Measurements from ENCODE around the gene OAF. TPM values are rescaled to one million over a fixed set of nuclear protein-coding genes. Genes with fewer than 3 reads are reported as not detected.
A peak's percentile ranks its signal among the peaks of the same experiment; 100 is the strongest.

OAF gene
- total and polyA plus RNA-seq, 9 of the 15 experiments (the other 6 are each of a cell fraction or from before 2014, with no cell fraction given), result 1.1 to 21.6 (median 7.5) TPM

DNA sequence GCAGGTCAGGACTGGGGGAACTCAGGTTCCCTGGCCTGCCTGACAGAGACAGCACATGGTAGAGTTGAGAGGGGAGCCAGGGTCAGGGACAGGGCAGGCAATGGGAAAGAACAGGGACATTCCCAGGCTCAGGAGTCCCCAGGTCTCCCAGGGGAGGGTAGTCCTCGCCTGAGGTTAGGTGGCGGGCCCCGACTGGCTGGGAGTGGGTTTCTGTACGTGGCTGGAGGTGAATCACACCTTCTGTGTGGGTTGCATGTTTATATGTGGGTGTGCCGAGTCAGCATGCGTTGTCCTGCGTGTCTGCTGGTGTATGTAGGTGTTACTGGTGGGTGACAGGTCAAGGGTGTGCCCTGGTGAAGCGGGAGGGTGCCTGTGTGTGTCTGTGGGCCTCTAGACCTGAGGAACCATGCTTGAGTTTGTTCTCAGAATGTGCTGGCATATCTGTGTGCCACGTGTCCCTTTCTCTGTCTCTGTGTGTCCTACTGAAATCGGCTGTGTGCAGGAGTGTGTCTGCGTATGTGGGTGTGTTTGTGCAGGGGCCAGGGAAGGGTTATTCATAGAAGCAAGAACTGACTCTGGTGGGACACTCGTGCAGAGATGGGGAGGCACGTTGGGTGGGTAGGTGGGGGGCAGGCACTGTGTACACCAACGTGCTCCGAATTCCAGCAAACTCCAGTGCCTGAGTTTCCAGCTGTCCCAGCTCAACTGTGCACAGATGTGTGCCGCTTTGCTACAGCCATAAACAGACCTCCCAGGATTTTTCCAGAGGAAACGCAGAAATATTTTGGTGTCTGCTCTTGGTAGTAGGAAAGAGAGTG lies 23.8 kb upstream of the OAF start:
- POLR2A ChIA-PET, result no interaction called here
- no peaks in the 10 kb centered on the region for H3K9me1 ChIP-seq (ENCODE audit: control insufficient read depth, insufficient read depth, low read length)
- DNase-seq (ENCODE audit: extremely low read depth in 1 of 4, low spot score in 3 of 4) (no peak), FAIRE-seq (no peak), ATAC-seq (no peak)
- no peak overlapping the region for H3K4me3 ChIP-seq
- H3K27ac ChIP-seq (ENCODE audit: extremely low read depth, low read depth, low read length), result no peak overlapping the region
- in situ Hi-C loops (cut with MboI), result no loop called here
- no TSS peak for BruUV-seq (replicated peaks)
- CTCF ChIA-PET (ENCODE audit: low intra/inter-chr PET ratio), result no interaction called here
- H3K36me3 ChIP-seq (ENCODE audit: control insufficient read depth, insufficient read depth, low read length), result no peaks in the 10 kb centered on the region
- WGBS (ENCODE audit: insufficient coverage, low coverage, missing lambda C conversion rate), result 1% methylated on average over 17 of the region's 17 CpGs
- intact Hi-C loops (cut with micrococcal nuclease), result no loop called here
- 0 out of 4 replicates have a peak overlapping the region, but pooled peaks of 1 of the 2 experiments have one; percentile 26 for H3K9ac ChIP-seq (ENCODE audit: insufficient read depth in 1 of 2, low read depth in 2 of 2, low read length in 2 of 2)
- peaks cover 4% of the 10 kb centered on the region; the same call in 1 of the 2 replicates for H4K20me1 ChIP-seq (replicated peaks; ENCODE audit: control insufficient read depth, insufficient read depth, low read length)
- no peak overlapping the region for H2AFZ ChIP-seq (ENCODE audit: low read depth, low read length)
- TF ChIP-seq MECOM (CRISPR knock-in tag; IDR thresholded peaks at IDR 0.05) (no peak), EGR1 (conservative IDR thresholded peaks at IDR 0.05) (peak; percentile 40; the same call in 1 of the 2 replicates), MTA3 (IDR thresholded peaks at IDR 0.05; ENCODE audit: borderline replicate concordance) (no peak), KLF1 (tag; IDR thresholded peaks at IDR 0.05) (no peak), ZNF217 (CRISPR knock-in tag; IDR thresholded peaks at IDR 0.05) (no peak), SMARCA5 (IDR thresholded peaks at IDR 0.05) (no peak), C11orf30 (IDR thresholded peaks at IDR 0.05; ENCODE audit: low read depth) (0 out of 2 replicates have a peak, but pooled peaks have one; percentile 9)
- no peaks in the 10 kb centered on the region for H3K79me2 ChIP-seq (ENCODE audit: control insufficient read depth, insufficient read depth, low read length)
- H3K9me3 ChIP-seq (replicated peaks; ENCODE audit: control insufficient read depth, insufficient read depth, low read depth, low read length), result no peaks in the 10 kb centered on the region
- no peak overlapping the region for H3K4me2 ChIP-seq (ENCODE audit: insufficient read depth, low read length)
- H3K4me1 ChIP-seq (replicated peaks in 1 of 2; ENCODE audit: control insufficient read depth in 2 of 2, insufficient read depth in 2 of 2, low read length in 2 of 2), result no peaks in the 10 kb centered on the region; a peak in 1 of 5 replicates
- H3K27me3 ChIP-seq (ENCODE audit: control insufficient read depth in 2 of 2, insufficient read depth in 2 of 2, low read length in 2 of 2), result peaks cover 25 to 88% of the 10 kb centered on the region in 2 experiments

All from K562 (cell line).